Gastroesophageal sphincter (tissue), 3 donors: ENCODE measurements around the gene HNRNPA2B1.

Experiments used
- CTCF ChIP-seq, 4 experiments: fragments of 200-600 bp in 2 of 4; fragments of 450-650 bp in 2 of 4; sonication (generic) in 1 of 4; IDR thresholded peaks; one replicate each; pipeline ENCODE4 v1.5.1; 2017 to 2019; ENCODE audit warnings: antibody characterized with exemption in 4 of 4, mild to moderate bottlenecking in 2 of 4, moderate library complexity in 2 of 4
- EP300 ChIP-seq: sonication (generic); formaldehyde crosslinking; IDR thresholded peaks from one replicate; pipeline ENCODE4 v1.6.1; 2017; ENCODE audit warnings: antibody characterized with exemption, mild to moderate bottlenecking
- POLR2A ChIP-seq, 2 donors: fragments of 450-650 bp; IDR thresholded peaks; one replicate each; pipeline ENCODE4 v1.6.1; 2017; ENCODE audit warnings: antibody characterized with exemption in 2 of 2, mild to moderate bottlenecking in 2 of 2, moderate library complexity in 1 of 2

DNA sequence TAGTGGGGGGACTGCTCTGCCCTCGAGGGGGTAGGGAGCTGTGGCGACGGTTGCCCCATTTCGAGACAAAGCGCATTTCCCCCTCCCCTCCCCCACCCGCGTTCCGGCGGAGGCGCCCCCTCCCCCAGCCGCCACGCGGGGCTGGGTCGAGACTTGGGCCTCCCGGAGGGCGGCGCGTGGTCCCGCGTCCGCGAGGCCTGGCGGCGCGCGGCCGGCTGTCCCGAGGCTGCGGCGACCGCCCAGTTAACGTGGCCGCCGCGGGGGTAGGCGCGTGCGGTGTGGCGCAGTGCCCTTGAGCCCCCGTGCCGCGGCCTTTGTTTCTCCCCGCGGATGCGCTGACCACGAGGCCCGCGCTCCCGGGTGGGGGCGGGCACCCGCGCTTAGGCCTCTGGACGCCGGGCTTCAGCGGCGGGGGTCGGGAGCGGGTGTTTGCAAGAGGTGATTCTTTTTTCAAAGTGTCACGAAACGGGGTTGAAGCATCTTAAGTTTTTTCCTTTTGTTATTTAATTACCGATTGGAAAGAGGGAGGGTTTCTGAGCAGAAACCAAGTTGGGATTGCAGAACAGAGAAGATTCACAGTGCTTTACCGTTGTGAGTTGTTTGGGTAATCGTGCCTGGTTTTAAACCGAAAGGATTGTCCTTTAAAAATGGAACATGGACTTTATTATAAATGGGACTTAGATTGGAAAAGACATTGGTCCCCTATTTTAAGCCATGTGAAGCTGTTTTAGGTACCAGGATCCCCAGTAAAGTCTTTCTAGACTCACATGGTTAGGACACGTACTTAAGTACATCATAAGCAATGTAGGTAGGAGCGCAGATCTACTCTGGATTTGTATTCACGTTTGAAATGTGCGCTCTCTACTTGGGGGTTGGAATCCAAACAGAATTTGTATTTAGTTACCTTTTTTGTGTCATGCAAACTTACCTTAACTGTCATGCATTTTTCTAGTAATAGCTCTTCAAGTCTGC, 1.8 kb upstream of the HNRNPA2B1 start:
- no peak for TF ChIP-seq POLR2A (IDR thresholded peaks at IDR 0.05)
- TF ChIP-seq CTCF (IDR thresholded peaks at IDR 0.05) = no peak
- no peak for TF ChIP-seq EP300
